GM12801 (cell line): ENCODE results near the gene ICAM5.

Experiments used
- TF ChIP-seq, protein P1 (sequence below): IDR thresholded peaks from one replicate; pipeline ENCODE4 v1.5.1; 2011; ENCODE audit warnings: control low read depth; ENCODE audit not compliant: insufficient read length; ENCODE audit errors: extremely low read depth

The ICAM5 gene

DNA sequence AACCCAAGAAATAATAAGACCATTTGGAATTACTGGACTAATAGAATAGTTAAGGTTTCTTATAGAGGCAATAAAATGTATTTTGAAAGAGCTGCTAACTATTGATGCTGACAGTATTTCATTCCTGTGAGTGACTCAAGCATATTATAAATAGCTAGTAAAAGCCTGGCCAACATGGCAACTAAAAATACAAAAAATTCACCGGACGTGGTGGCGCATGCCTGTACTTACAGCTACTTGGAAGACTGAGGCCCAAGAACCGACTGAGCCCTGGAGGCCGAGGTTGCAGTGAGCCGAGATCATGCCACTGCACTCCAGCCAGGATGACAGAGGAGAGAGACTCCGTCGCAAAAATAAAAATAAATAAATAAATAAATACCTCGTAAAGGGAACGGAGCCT lies 55.0 kb downstream of the ICAM5 start:
- TF ChIP-seq, protein P1, sequence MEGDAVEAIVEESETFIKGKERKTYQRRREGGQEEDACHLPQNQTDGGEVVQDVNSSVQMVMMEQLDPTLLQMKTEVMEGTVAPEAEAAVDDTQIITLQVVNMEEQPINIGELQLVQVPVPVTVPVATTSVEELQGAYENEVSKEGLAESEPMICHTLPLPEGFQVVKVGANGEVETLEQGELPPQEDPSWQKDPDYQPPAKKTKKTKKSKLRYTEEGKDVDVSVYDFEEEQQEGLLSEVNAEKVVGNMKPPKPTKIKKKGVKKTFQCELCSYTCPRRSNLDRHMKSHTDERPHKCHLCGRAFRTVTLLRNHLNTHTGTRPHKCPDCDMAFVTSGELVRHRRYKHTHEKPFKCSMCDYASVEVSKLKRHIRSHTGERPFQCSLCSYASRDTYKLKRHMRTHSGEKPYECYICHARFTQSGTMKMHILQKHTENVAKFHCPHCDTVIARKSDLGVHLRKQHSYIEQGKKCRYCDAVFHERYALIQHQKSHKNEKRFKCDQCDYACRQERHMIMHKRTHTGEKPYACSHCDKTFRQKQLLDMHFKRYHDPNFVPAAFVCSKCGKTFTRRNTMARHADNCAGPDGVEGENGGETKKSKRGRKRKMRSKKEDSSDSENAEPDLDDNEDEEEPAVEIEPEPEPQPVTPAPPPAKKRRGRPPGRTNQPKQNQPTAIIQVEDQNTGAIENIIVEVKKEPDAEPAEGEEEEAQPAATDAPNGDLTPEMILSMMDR, result no peak
